Dendritic cell treated with granulocyte-macrophage colony-stimulating factor and Interleukin-4, amounts not matched to agents 40 ng/mL and 50 ng/mL, for 4 days (primary cell): ENCODE results near the gene PCDHGB5.
"Not testable (repeated sequence)": the region's sequence is repeated elsewhere in the genome, so short reads cannot be mapped to it uniquely, and the experiment has no call there.

Experiments
- H3K27ac Mint-ChIP-seq: one replicate; pipeline ENCODE4 v1.8.0; 2022; ENCODE audit warnings: mild to moderate bottlenecking, mixed read lengths
- H3K27me3 Mint-ChIP-seq: one replicate; pipeline ENCODE4 v1.8.0; 2022; ENCODE audit warnings: mild to moderate bottlenecking, mixed read lengths
- H3K36me3 Mint-ChIP-seq: one replicate; pipeline ENCODE4 v1.8.0; 2022; ENCODE audit warnings: low read depth, mixed read lengths
- H3K4me1 Mint-ChIP-seq: one replicate; pipeline ENCODE4 v1.8.0; 2022; ENCODE audit warnings: low read depth, mixed read lengths
- H3K4me3 Mint-ChIP-seq: one replicate; pipeline ENCODE4 v1.8.0; 2022; ENCODE audit warnings: mild to moderate bottlenecking, moderate library complexity, mixed read lengths
- H3K9me3 Mint-ChIP-seq: one replicate; pipeline ENCODE4 v1.8.0; 2022; ENCODE audit warnings: mixed read lengths
- intact Hi-C: fragments of 100-400 bp; cut with micrococcal nuclease; formaldehyde crosslinking; loops from one replicate; pipeline ENCODE4 v1.15.0; 2022

PCDHGB5 gene

GRCh38 chr5:141397756-141398551 is at the start of gene PCDHGB5:
PCDHGB5 (plus strand) TSS chr5:141397947; CDS start chr5:141398128, 181 bp downstream.
- H3K36me3 Mint-ChIP-seq, H3K4me1 Mint-ChIP-seq, H3K27ac Mint-ChIP-seq: not testable (repeated sequence)

GRCh38 chr5:141349917-141350619 is 47.7 kb upstream of the PCDHGB5 start, which contains the start of gene PCDHGB1:
PCDHGB1 (plus strand) TSS chr5:141350099; CDS start chr5:141350261, 162 bp downstream.
- H3K4me1 Mint-ChIP-seq, result no peaks in the 10 kb centered on the region
- H3K9me3 Mint-ChIP-seq, result peaks cover 61% of the 10 kb centered on the region
- H3K36me3 Mint-ChIP-seq, result peaks cover 5% of the 10 kb centered on the region
- H3K27me3 Mint-ChIP-seq, result peaks cover 59% of the 10 kb centered on the region
- intact Hi-C loops, result no loop called here
- H3K4me3 Mint-ChIP-seq, result peak within 1 kb of the TSS; percentile 14
- H3K27ac Mint-ChIP-seq, result no peak within 1 kb of the TSS

More at GRCh38 chr5:141397756-141398551, at the start of gene PCDHGB5:
- Mint-ChIP-seq H3K27me3 (peaks cover 74% of the 10 kb centered on the region), H3K9me3 (peaks cover 49% of the 10 kb centered on the region), H3K4me3 (peak within 1 kb of the TSS; percentile 67)
- intact Hi-C loops, result not testable (repeated sequence)

- no peak overlapping the region for H3K4me3 Mint-ChIP-seq
- H3K9me3 Mint-ChIP-seq, result peaks cover 61% of the 10 kb centered on the region
- intact Hi-C loops, result no loop called here
- H3K4me1 Mint-ChIP-seq, result no peaks in the 10 kb centered on the region
- H3K27me3 Mint-ChIP-seq, result peaks cover 62% of the 10 kb centered on the region
- no peaks in the 10 kb centered on the region for H3K36me3 Mint-ChIP-seq
- H3K27ac Mint-ChIP-seq, result no peak overlapping the region
Observed at GRCh38 chr5:141351591-141351990, 46.2 kb upstream of the PCDHGB5 start.

GRCh38 chr5:141354900-141355469 is 42.8 kb upstream of the PCDHGB5 start, which contains the start of gene PCDHGA4:
PCDHGA4 (plus strand) TSS chr5:141355021; CDS start chr5:141355108, 87 bp downstream.
- H3K36me3 Mint-ChIP-seq, result no peaks in the 10 kb centered on the region
- no peak within 1 kb of the TSS for H3K27ac Mint-ChIP-seq
- H3K9me3 Mint-ChIP-seq, result peaks cover 57% of the 10 kb centered on the region
- peaks cover 70% of the 10 kb centered on the region for H3K27me3 Mint-ChIP-seq
- intact Hi-C loops, result no loop called here
- no peaks in the 10 kb centered on the region for H3K4me1 Mint-ChIP-seq
- H3K4me3 Mint-ChIP-seq, result peak within 1 kb of the TSS; percentile 23

GRCh38 chr5:141355641-141356040 is 42.1 kb upstream of the PCDHGB5 start:
- Mint-ChIP-seq H3K4me3 (no peak overlapping the region), H3K36me3 (no peaks in the 10 kb centered on the region), H3K4me1 (no peaks in the 10 kb centered on the region), H3K27me3 (peaks cover 70% of the 10 kb centered on the region), H3K27ac (no peak overlapping the region), H3K9me3 (peaks cover 57% of the 10 kb centered on the region)
- intact Hi-C loops, result no loop called here

- Mint-ChIP-seq H3K4me3 (no peak overlapping the region), H3K36me3 (no peaks in the 10 kb centered on the region), H3K9me3 (peaks cover 57% of the 10 kb centered on the region), H3K4me1 (no peaks in the 10 kb centered on the region), H3K27ac (no peak overlapping the region), H3K27me3 (peaks cover 70% of the 10 kb centered on the region)
- intact Hi-C loops, result no loop called here
Observed at GRCh38 chr5:141356133-141356532, 41.6 kb upstream of the PCDHGB5 start.

- Mint-ChIP-seq H3K27me3 (peaks cover 70% of the 10 kb centered on the region), H3K9me3 (peaks cover 57% of the 10 kb centered on the region), H3K4me3 (no peak overlapping the region), H3K4me1 (no peaks in the 10 kb centered on the region), H3K36me3 (peaks cover under 1% of the 10 kb centered on the region), H3K27ac (no peak overlapping the region)
- intact Hi-C loops, result no loop called here
Observed at GRCh38 chr5:141356950-141357349, 40.8 kb upstream of the PCDHGB5 start.

GRCh38 chr5:141359790-141360426 is 37.8 kb upstream of the PCDHGB5 start, which contains the start of gene PCDHGB2:
PCDHGB2 (plus strand) TSS chr5:141359994; CDS start chr5:141360136, 142 bp downstream.
- Mint-ChIP-seq H3K4me1 (no peaks in the 10 kb centered on the region), H3K36me3 (peaks cover 6% of the 10 kb centered on the region), H3K27me3 (peaks cover 81% of the 10 kb centered on the region), H3K4me3 (peak within 1 kb of the TSS; percentile 48), H3K27ac (no peak within 1 kb of the TSS), H3K9me3 (peaks cover 69% of the 10 kb centered on the region)
- intact Hi-C loops, result no loop called here

GRCh38 chr5:141360685-141361084 is 37.1 kb upstream of the PCDHGB5 start:
- no peak overlapping the region for H3K4me3 Mint-ChIP-seq
- intact Hi-C loops, result no loop called here
- peaks cover 81% of the 10 kb centered on the region for H3K27me3 Mint-ChIP-seq
- peaks cover 70% of the 10 kb centered on the region for H3K9me3 Mint-ChIP-seq
- H3K4me1 Mint-ChIP-seq, result no peaks in the 10 kb centered on the region
- H3K27ac Mint-ChIP-seq, result no peak overlapping the region
- peaks cover 6% of the 10 kb centered on the region for H3K36me3 Mint-ChIP-seq

GRCh38 chr5:141362719-141363118 is 35.0 kb upstream of the PCDHGB5 start:
- H3K27me3 Mint-ChIP-seq, result peaks cover 79% of the 10 kb centered on the region
- H3K36me3 Mint-ChIP-seq, result peaks cover 6% of the 10 kb centered on the region
- intact Hi-C loops, result no loop called here
- peaks cover 67% of the 10 kb centered on the region for H3K9me3 Mint-ChIP-seq
- H3K4me3 Mint-ChIP-seq, result no peak overlapping the region
- H3K4me1 Mint-ChIP-seq, result no peaks in the 10 kb centered on the region
- no peak overlapping the region for H3K27ac Mint-ChIP-seq

- intact Hi-C loops, result no loop called here
- Mint-ChIP-seq H3K36me3 (peaks cover 6% of the 10 kb centered on the region), H3K27ac (no peak within 1 kb of the TSS), H3K4me3 (no peak within 1 kb of the TSS), H3K4me1 (no peaks in the 10 kb centered on the region), H3K27me3 (peaks cover 76% of the 10 kb centered on the region), H3K9me3 (peaks cover 67% of the 10 kb centered on the region)
Observed at GRCh38 chr5:141363952-141364660, 33.6 kb upstream of the PCDHGB5 start, which contains the start of gene PCDHGA5. PCDHGA5 (plus strand) TSS chr5:141364162; CDS start chr5:141364331, 169 bp downstream.

GRCh38 chr5:141366016-141366896 is 31.5 kb upstream of the PCDHGB5 start:
- H3K36me3 Mint-ChIP-seq, result peaks cover 6% of the 10 kb centered on the region
- intact Hi-C loops, result no loop called here
- H3K27ac Mint-ChIP-seq, result no peak overlapping the region
- H3K27me3 Mint-ChIP-seq, result peaks cover 76% of the 10 kb centered on the region
- peaks cover 63% of the 10 kb centered on the region for H3K9me3 Mint-ChIP-seq
- peaks cover 10% of the 10 kb centered on the region for H3K4me1 Mint-ChIP-seq
- no peak overlapping the region for H3K4me3 Mint-ChIP-seq
